B cell (primary cell): ENCODE data around the gene HIP1. TPM values are rescaled to one million over a fixed set of nuclear protein-coding genes. Genes with fewer than 3 reads are reported as not detected.

Experiments
- ATAC-seq: fragments of 200-7000 bp; cut with Tn5 transposase; one replicate; pipeline ENCODE4 v1.10.0; 2021; ENCODE audit warnings: low read depth, mild to moderate bottlenecking, moderate number of reproducible peaks, moderate library complexity
- CTCF ChIA-PET: fragments of 350-600 bp; sonication (Branson Sonifier 250); formaldehyde crosslinking; loops from one replicate; lab custom pipeline; 2021; ENCODE audit warnings: antibody characterized with exemption, inconsistent platforms; lab: Charles Lee
- POLR2A ChIA-PET: fragments of 350-600 bp; sonication (Branson Sonifier 250); formaldehyde crosslinking; loops from one replicate; lab custom pipeline; 2021; ENCODE audit warnings: antibody characterized with exemption; lab: Charles Lee
- DNase-seq: peaks from one replicate; pipeline ENCODE4 v3.0.0; 2013
- H2AFZ ChIP-seq: 2 replicates; pipeline ENCODE4 v1.6.1; 2012; ENCODE audit warnings: mild to moderate bottlenecking, low read depth, low read length; ENCODE audit not compliant: insufficient read depth, poor library complexity, severe bottlenecking
- H3K27ac ChIP-seq, 2 donors: 1 replicate in 1 of 2; 2 replicates in 1 of 2; pipeline ENCODE4 v1.5.1; 2012 to 2013; ENCODE audit warnings: low read length in 2 of 2, mild to moderate bottlenecking in 2 of 2, moderate library complexity in 1 of 2
- H3K27me3 ChIP-seq, 4 experiments: fragments of 200-600 bp in 1 of 4; sonication (generic) in 1 of 4; replicated peaks in 1 of 4; 1 replicate in 2 of 4; 2 replicates in 2 of 4; pipeline versions ENCODE4 v1.6.1 to v1.7.0; 2013 to 2016; ENCODE audit warnings: low read length in 3 of 4, mild to moderate bottlenecking in 2 of 4, mixed read lengths in 1 of 4, moderate library complexity in 1 of 4; ENCODE audit not compliant: insufficient read depth in 4 of 4, control insufficient read depth in 3 of 4; ENCODE audit errors: control extremely low read depth in 1 of 4
- H3K36me3 ChIP-seq, 2 experiments: replicated peaks in 1 of 2; 1 replicate in 1 of 2; 2 replicates in 1 of 2; pipeline versions ENCODE4 v1.6.1 to v1.7.1; 2013; ENCODE audit warnings: low read length in 1 of 2; ENCODE audit not compliant: insufficient read depth in 2 of 2, control insufficient read depth in 1 of 2; ENCODE audit errors: control extremely low read depth in 1 of 2, extremely low read depth in 1 of 2
- H3K4me1 ChIP-seq, 2 donors: fragments of 200-600 bp in 1 of 2; sonication (generic) in 1 of 2; 1 replicate in 1 of 2; 2 replicates in 1 of 2; pipeline versions ENCODE4 v1.5.1 to v1.6.1; 2013 to 2017; ENCODE audit warnings: low read length in 2 of 2; ENCODE audit not compliant: control insufficient read depth in 2 of 2, insufficient read depth in 2 of 2
- H3K4me2 ChIP-seq: replicated peaks from 2 replicates; pipeline ENCODE3; 2012; ENCODE audit warnings: mild to moderate bottlenecking, low read depth, low read length; ENCODE audit not compliant: poor library complexity, severe bottlenecking
- H3K4me3 ChIP-seq, 5 experiments: fragments of 200-600 bp in 1 of 5; sonication (generic) in 1 of 5; 1 replicate in 3 of 5; 2 replicates in 2 of 5; pipeline versions ENCODE4 v1.5.1 to v1.7.0; 2011 to 2016; ENCODE audit warnings: low read length in 4 of 5, mild to moderate bottlenecking in 4 of 5, low read depth in 2 of 5, control low read depth in 1 of 5, moderate library complexity in 1 of 5; ENCODE audit not compliant: insufficient read depth in 1 of 5; ENCODE audit errors: control extremely low read depth in 1 of 5, extremely low read depth in 1 of 5
- H3K79me2 ChIP-seq: fragments of 200-600 bp; sonication (generic); one replicate; pipeline ENCODE4 v1.6.0; 2016; ENCODE audit warnings: low read length; ENCODE audit not compliant: control insufficient read depth, insufficient read depth
- H3K9ac ChIP-seq: fragments of 200-600 bp; sonication (generic); 2 replicates; pipeline ENCODE4 v1.6.1; 2017; ENCODE audit warnings: mild to moderate bottlenecking, low read length, moderate library complexity
- H3K9me3 ChIP-seq, 3 donors: one replicate each; pipeline versions ENCODE4 v1.6.1 to v1.7.1; 2013; ENCODE audit warnings: low read length in 2 of 3; ENCODE audit not compliant: control insufficient read depth in 2 of 3, insufficient read depth in 1 of 3; ENCODE audit errors: control extremely low read depth in 1 of 3
- H4K20me1 ChIP-seq: 2 replicates; pipeline ENCODE4 v1.6.0; 2012; ENCODE audit warnings: mild to moderate bottlenecking, low read length; ENCODE audit not compliant: insufficient read depth, control insufficient read depth, poor library complexity, severe bottlenecking
- H3K27ac Mint-ChIP-seq: one replicate; pipeline ENCODE4 v1.8.0; 2021; ENCODE audit warnings: mixed read lengths
- H3K27me3 Mint-ChIP-seq: one replicate; pipeline ENCODE4 v1.8.0; 2021; ENCODE audit warnings: mixed read lengths
- H3K4me1 Mint-ChIP-seq: one replicate; pipeline ENCODE4 v1.8.0; 2021; ENCODE audit warnings: mixed read lengths
- H3K4me3 Mint-ChIP-seq: one replicate; pipeline ENCODE4 v1.8.0; 2021; ENCODE audit warnings: mixed read lengths
- H3K9me3 Mint-ChIP-seq: one replicate; pipeline ENCODE4 v1.8.0; 2022; ENCODE audit warnings: mixed read lengths; ENCODE audit not compliant: insufficient read depth
- CTCF ChIP-seq: fragments of 200-600 bp; IDR thresholded peaks from one replicate; pipeline ENCODE4 v1.8.0; 2022; ENCODE audit warnings: antibody characterized with exemption, mild to moderate bottlenecking
- EZH2 ChIP-seq: IDR thresholded peaks from 2 replicates; pipeline ENCODE4 v1.6.1; 2012; ENCODE audit warnings: borderline replicate concordance, low read depth, mild to moderate bottlenecking, moderate library complexity, low read length; ENCODE audit not compliant: insufficient read depth, poor library complexity, severe bottlenecking
- WGBS: methylation state at CpG from one replicate; pipeline ENCODE4 v1.1.5; 2013; ENCODE audit warnings: missing lambda C conversion rate; ENCODE audit not compliant: insufficient coverage; 5-methylcytosine and 5-hydroxymethylcytosine counted together
- intact Hi-C: fragments of 100-400 bp; cut with micrococcal nuclease; formaldehyde crosslinking; loops from one replicate; pipeline ENCODE4 v1.10.0; 2022
- polyA plus RNA-seq: library from polyadenylated mRNA; depleted of rRNA; stranded (reverse); fragments of >200 nt; gene quantifications from 2 replicates; pipeline ENCODE4 v1.2.3, GENCODE V29; 2012
- total RNA-seq, 2 donors: library from RNA; stranded (reverse); fragments of 120-200 nt in 1 of 2; gene quantifications; 1 replicate in 1 of 2; 2 replicates in 1 of 2; pipeline versions ENCODE4 v1.2.3 to v1.2.4, GENCODE V29; 2013 to 2022

The HIP1 gene
- total and polyA plus RNA-seq, 2 donors (not counting 1 experiment from before 2014, with no cell fraction given): 6.5 to 16.7 TPM

GRCh38 chr7:75667938-75668337, 70.8 kb downstream of the HIP1 start:
- Mint-ChIP-seq H3K4me3 (no peak overlapping the region), H3K27me3 (no peaks in the 10 kb centered on the region), H3K27ac (no peak overlapping the region), H3K9me3 (no peaks in the 10 kb centered on the region), H3K4me1 (peaks cover 13% of the 10 kb centered on the region)
- no peaks in the 10 kb centered on the region for H3K27me3 ChIP-seq
- H2AFZ ChIP-seq: no peak overlapping the region
- ATAC-seq: no peak
- no peak for TF ChIP-seq EZH2
- TF ChIP-seq CTCF: no peak
- H3K79me2 ChIP-seq: no peaks in the 10 kb centered on the region
- ChIA-PET POLR2A (no interaction called here), CTCF (no interaction called here)
- no peaks in the 10 kb centered on the region for H3K9me3 ChIP-seq
- no peak for DNase-seq
- peaks cover 5 to 8% of the 10 kb centered on the region in 2 donors for H3K4me1 ChIP-seq
- no peaks in the 10 kb centered on the region for H3K36me3 ChIP-seq
- 44% methylated on average over 2 of the region's 4 CpGs for WGBS
- no peaks in the 10 kb centered on the region for H4K20me1 ChIP-seq
- intact Hi-C loops: no loop called here
- no peak overlapping the region for H3K4me3 ChIP-seq
- H3K9ac ChIP-seq: no peak overlapping the region
- no peak overlapping the region for H3K4me2 ChIP-seq
- no peak overlapping the region for H3K27ac ChIP-seq

- no peaks in the 10 kb centered on the region for H3K27me3 Mint-ChIP-seq
- TF ChIP-seq EZH2: no peak
- TF ChIP-seq CTCF: no peak
- H3K4me1 Mint-ChIP-seq: peaks cover 26% of the 10 kb centered on the region
- CTCF ChIA-PET: interaction anchor here (0.6 to 2.0 kb wide), 7 partner anchors 9 to 104 kb away, joined by 3 to 10 read pairs (median 4); no protein-coding TSS in a partner anchor
- Histone ChIP-seq H3K27ac (peak overlapping the region in 1 of 2 donors; percentile 11), H3K27me3 (no peaks in the 10 kb centered on the region), H3K79me2 (no peaks in the 10 kb centered on the region), H3K9ac (peak overlapping the region; percentile 36), H3K9me3 (no peaks in the 10 kb centered on the region), H4K20me1 (no peaks in the 10 kb centered on the region), H3K36me3 (no peaks in the 10 kb centered on the region), H3K4me2 (peak overlapping the region; percentile 53), H2AFZ (peak overlapping the region; percentile 48), H3K4me1 (peaks cover 18 to 22% of the 10 kb centered on the region in 2 donors), H3K4me3 (no peak overlapping the region)
- intact Hi-C loops: loop anchor here (2.0 kb wide), 2 partner anchors 43 to 75 kb away; partner anchors contain the start of gene HIP1
- peak overlapping the region; percentile 86 for H3K27ac Mint-ChIP-seq
- DNase-seq (no peak), ATAC-seq (peak; percentile 52)
- H3K9me3 Mint-ChIP-seq: no peaks in the 10 kb centered on the region
- 55% methylated on average over 4 of the region's 8 CpGs for WGBS
- peak overlapping the region; percentile 70 for H3K4me3 Mint-ChIP-seq
- POLR2A ChIA-PET: interaction anchor here (0.6 to 1.1 kb wide), 3 partner anchors 15 to 76 kb away, joined by 3 to 5 read pairs (median 4); partner anchors contain the start of gene HIP1
Measured at GRCh38 chr7:75663302-75663907, 75.3 kb downstream of the HIP1 start.
